ENCODE data around the gene ATG7.

GRCh38 chr3:11235385-11235784, 36.8 kb upstream of the ATG7 start:
- no peak for TF ChIP-seq POLR2A (IDR thresholded peaks at IDR 0.05)
- TF ChIP-seq CTCF (IDR thresholded peaks at IDR 0.05): no peak
